Trophoblast cell (in vitro differentiated cells and primary cell): Measurements from ENCODE around the gene ARV1.
A peak's percentile ranks its signal among the peaks of the same experiment; 100 is the strongest.

ENCODE experiments used
- DNase-seq, 2 donors: peaks; one replicate each; pipeline ENCODE4 v3.0.0-alpha.2; 2016
- H2AFZ ChIP-seq: 2 replicates; pipeline ENCODE4 v1.6.1; 2013; ENCODE audit warnings: low read length, moderate library complexity, mild to moderate bottlenecking; ENCODE audit not compliant: insufficient read depth, poor library complexity
- H2AK5ac ChIP-seq: 2 replicates; pipeline ENCODE4 v1.6.1; 2013; ENCODE audit warnings: mild to moderate bottlenecking, low read length
- H2BK120ac ChIP-seq: 2 replicates; pipeline ENCODE4 v1.6.1; 2013; ENCODE audit warnings: low read length, mild to moderate bottlenecking, moderate library complexity; ENCODE audit not compliant: insufficient read depth, poor library complexity
- H2BK12ac ChIP-seq: 2 replicates; pipeline ENCODE4 v1.6.1; 2013; ENCODE audit warnings: mild to moderate bottlenecking, low read length, moderate library complexity
- H2BK5ac ChIP-seq: 2 replicates; pipeline ENCODE4 v1.6.1; 2013; ENCODE audit warnings: low read length, low read depth, moderate library complexity, mild to moderate bottlenecking; ENCODE audit not compliant: poor library complexity
- H3K14ac ChIP-seq: 2 replicates; pipeline ENCODE4 v1.6.1; 2013; ENCODE audit warnings: mild to moderate bottlenecking, low read length
- H3K18ac ChIP-seq: 2 replicates; pipeline ENCODE4 v1.6.1; 2013; ENCODE audit warnings: mild to moderate bottlenecking, low read length
- H3K23ac ChIP-seq: 2 replicates; pipeline ENCODE4 v1.6.1; 2013; ENCODE audit warnings: low read length
- H3K27ac ChIP-seq: 2 replicates; pipeline ENCODE4 v1.5.1; 2013; ENCODE audit warnings: low read depth, mild to moderate bottlenecking, inconsistent platforms, low read length, moderate library complexity
- H3K27me3 ChIP-seq: 2 replicates; pipeline ENCODE4 v1.6.1; 2013; ENCODE audit warnings: inconsistent platforms, mild to moderate bottlenecking, low read length, moderate library complexity; ENCODE audit not compliant: insufficient read depth
- H3K36me3 ChIP-seq, 2 experiments: 1 replicate in 1 of 2; 2 replicates in 1 of 2; pipeline ENCODE4 v1.6.1; 2013; ENCODE audit warnings: low read length in 2 of 2, mild to moderate bottlenecking in 2 of 2, moderate library complexity in 1 of 2; ENCODE audit not compliant: insufficient read depth in 2 of 2, control insufficient read depth in 1 of 2
- H3K4ac ChIP-seq: 2 replicates; pipeline ENCODE4 v1.6.1; 2013; ENCODE audit warnings: low read depth, mild to moderate bottlenecking, low read length, moderate library complexity
- H3K4me1 ChIP-seq, 2 experiments: 1 replicate in 1 of 2; 2 replicates in 1 of 2; pipeline ENCODE4 v1.6.1; 2013; ENCODE audit warnings: low read length in 2 of 2, mild to moderate bottlenecking in 2 of 2, moderate library complexity in 1 of 2; ENCODE audit not compliant: insufficient read depth in 2 of 2, control insufficient read depth in 1 of 2
- H3K4me2 ChIP-seq: 2 replicates; pipeline ENCODE4 v1.6.1; 2013; ENCODE audit warnings: inconsistent platforms, mild to moderate bottlenecking, low read length, moderate library complexity
- H3K4me3 ChIP-seq: 2 replicates; pipeline ENCODE4 v1.5.1; 2013; ENCODE audit warnings: mild to moderate bottlenecking, low read depth, low read length, inconsistent platforms
- H3K79me1 ChIP-seq: one replicate; pipeline ENCODE4 v1.6.1; 2013; ENCODE audit warnings: low read length
- H3K79me2 ChIP-seq: 2 replicates; pipeline ENCODE4 v1.6.1; 2013; ENCODE audit warnings: low read length, mild to moderate bottlenecking; ENCODE audit not compliant: control insufficient read depth, insufficient read depth, poor library complexity
- H3K9ac ChIP-seq: 2 replicates; pipeline ENCODE4 v1.6.1; 2013; ENCODE audit warnings: mild to moderate bottlenecking, low read length
- H3K9me3 ChIP-seq: 2 replicates; pipeline ENCODE4 v1.6.1; 2013; ENCODE audit warnings: low read depth, mild to moderate bottlenecking, control low read depth, inconsistent platforms, low read length; ENCODE audit not compliant: insufficient read depth
- H4K12ac ChIP-seq: 2 replicates; pipeline ENCODE4 v1.6.1; 2013; ENCODE audit warnings: low read depth, mild to moderate bottlenecking, low read length, moderate library complexity
- H4K8ac ChIP-seq: 2 replicates; pipeline ENCODE4 v1.6.1; 2013; ENCODE audit warnings: low read depth, mild to moderate bottlenecking, low read length, moderate library complexity
- H4K91ac ChIP-seq: one replicate; pipeline ENCODE4 v1.6.1; 2013; ENCODE audit warnings: low read depth, mild to moderate bottlenecking, low read length, moderate library complexity
- WGBS: extraction: QIAGEN DNeasy Blood & Tissue Kit; methylation state at CpG from one replicate; pipeline ENCODE4 v1.1.7; 2013; ENCODE audit warnings: missing lambda C conversion rate; ENCODE audit not compliant: insufficient read length, insufficient coverage; ENCODE audit errors: extremely low coverage; 5-methylcytosine and 5-hydroxymethylcytosine counted together

Gene ARV1

DNA sequence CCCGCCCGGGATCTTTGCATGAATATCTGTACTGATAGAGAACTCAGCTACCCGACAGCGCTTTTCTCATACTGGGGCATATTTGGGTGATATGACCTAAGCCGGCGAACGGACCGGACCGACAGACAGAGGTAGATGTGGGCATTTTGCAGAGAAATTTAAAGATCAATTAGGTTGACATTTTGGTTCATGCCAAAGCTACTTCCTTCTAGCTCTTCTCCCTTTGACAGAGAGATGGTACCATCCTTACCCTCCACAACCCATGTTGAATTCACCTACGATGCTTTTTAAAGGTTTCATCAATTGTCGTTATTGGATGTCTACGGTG lies 459 bp downstream of the ARV1 start:
- Histone ChIP-seq H3K36me3 (peaks cover 0 to 3% of the 10 kb centered on the region in 2 experiments), H2AFZ (peak overlapping the region; percentile 4), H3K79me2 (no peaks in the 10 kb centered on the region), H3K9ac (peak overlapping the region; percentile 75), H2AK5ac (no peak overlapping the region), H3K27ac (no peak overlapping the region), H3K27me3 (no peaks in the 10 kb centered on the region), H4K8ac (peak overlapping the region; percentile 56), H2BK5ac (no peak overlapping the region), H3K23ac (no peak overlapping the region), H2BK12ac (no peak overlapping the region), H3K4me3 (peak overlapping the region; percentile 83), H3K9me3 (no peaks in the 10 kb centered on the region), H3K79me1 (no peaks in the 10 kb centered on the region), H3K4me1 (peaks cover 0 to 4% of the 10 kb centered on the region in 2 experiments), H3K4me2 (peak overlapping the region; percentile 85), H4K12ac (no peak overlapping the region), H3K4ac (peak overlapping the region; percentile 1), H4K91ac (peak overlapping the region; percentile 8), H3K14ac (no peak overlapping the region), H3K18ac (no peak overlapping the region), H2BK120ac (no peak overlapping the region)
- WGBS, result no CpG with 5 or more reads among the region's 12 CpGs
- no peak for DNase-seq

GRCh38 chr1:230979952-230980351 lies 1.1 kb downstream of the ARV1 start:
- no CpG with 5 or more reads among the region's 4 CpGs for WGBS

GRCh38 chr1:230982696-230983095 lies 3.8 kb downstream of the ARV1 start:
- Histone ChIP-seq H3K9me3 (no peaks in the 10 kb centered on the region), H3K4ac (no peak overlapping the region), H3K27ac (no peak overlapping the region), H3K23ac (no peak overlapping the region), H4K91ac (no peak overlapping the region), H2AK5ac (no peak overlapping the region), H4K8ac (no peak overlapping the region), H3K4me2 (no peak overlapping the region), H3K18ac (no peak overlapping the region), H3K36me3 (peaks cover 0 to 3% of the 10 kb centered on the region in 2 experiments), H2BK120ac (no peak overlapping the region), H3K14ac (no peak overlapping the region), H3K27me3 (no peaks in the 10 kb centered on the region), H2BK12ac (no peak overlapping the region), H2AFZ (no peak overlapping the region), H4K12ac (no peak overlapping the region), H3K4me3 (no peak overlapping the region), H3K4me1 (peaks cover 0 to 4% of the 10 kb centered on the region in 2 experiments), H2BK5ac (no peak overlapping the region), H3K79me2 (no peaks in the 10 kb centered on the region), H3K79me1 (no peaks in the 10 kb centered on the region), H3K9ac (peak overlapping the region; percentile 44)
- no CpG with 5 or more reads among the region's 4 CpGs for whole genome bisulfite sequencing
- peak in 1 of 2 donors; percentile 59 for DNase-seq

More at GRCh38 chr1:230979952-230980351, 1.1 kb downstream of the ARV1 start:
- Histone ChIP-seq H3K4ac (no peak overlapping the region), H4K91ac (no peak overlapping the region), H2AK5ac (no peak overlapping the region), H3K36me3 (peaks cover 0 to 3% of the 10 kb centered on the region in 2 experiments), H3K4me1 (peaks cover 0 to 4% of the 10 kb centered on the region in 2 experiments), H2AFZ (no peak overlapping the region), H3K27ac (no peak overlapping the region), H2BK12ac (no peak overlapping the region), H3K79me1 (no peaks in the 10 kb centered on the region), H2BK120ac (no peak overlapping the region), H3K9me3 (no peaks in the 10 kb centered on the region), H3K79me2 (no peaks in the 10 kb centered on the region), H3K4me2 (no peak overlapping the region), H3K27me3 (no peaks in the 10 kb centered on the region), H4K8ac (no peak overlapping the region), H3K9ac (no peak overlapping the region), H2BK5ac (no peak overlapping the region), H3K14ac (no peak overlapping the region), H3K4me3 (no peak overlapping the region), H4K12ac (no peak overlapping the region), H3K18ac (no peak overlapping the region), H3K23ac (no peak overlapping the region)
- DNase-seq, result no peak

GRCh38 chr1:230983811-230984210 lies 4.9 kb downstream of the ARV1 start:
- no peak overlapping the region for H3K14ac ChIP-seq
- WGBS, result no CpG with 5 or more reads among the region's 5 CpGs
- DNase-seq, result no peak
- H3K4me2 ChIP-seq, result no peak overlapping the region
- peaks cover 0 to 4% of the 10 kb centered on the region in 2 experiments for H3K4me1 ChIP-seq
- H3K23ac ChIP-seq, result no peak overlapping the region
- H2AFZ ChIP-seq, result no peak overlapping the region
- H3K4ac ChIP-seq, result no peak overlapping the region
- no peaks in the 10 kb centered on the region for H3K27me3 ChIP-seq
- H3K9me3 ChIP-seq, result no peaks in the 10 kb centered on the region
- H2AK5ac ChIP-seq, result no peak overlapping the region
- no peak overlapping the region for H2BK5ac ChIP-seq
- H3K79me2 ChIP-seq, result no peaks in the 10 kb centered on the region
- no peak overlapping the region for H2BK12ac ChIP-seq
- peaks cover 0 to 3% of the 10 kb centered on the region in 2 experiments for H3K36me3 ChIP-seq
- H4K8ac ChIP-seq, result no peak overlapping the region
- H4K12ac ChIP-seq, result no peak overlapping the region
- H3K79me1 ChIP-seq, result no peaks in the 10 kb centered on the region
- H2BK120ac ChIP-seq, result no peak overlapping the region
- H3K4me3 ChIP-seq, result no peak overlapping the region
- H3K27ac ChIP-seq, result no peak overlapping the region
- H4K91ac ChIP-seq, result no peak overlapping the region
- no peak overlapping the region for H3K18ac ChIP-seq
- no peak overlapping the region for H3K9ac ChIP-seq
